HPDE6-E6E7 (cell line): ENCODE data around the gene TIMP2.
A peak's percentile ranks its signal among the peaks of the same experiment; 100 is the strongest.
"Not testable (repeated sequence)": the region's sequence is repeated elsewhere in the genome, so short reads cannot be mapped to it uniquely, and the experiment has no call there.

Experiments used
- DNase-seq: peaks from one replicate; pipeline ENCODE4 v3.0.0; 2011; ENCODE audit warnings: missing footprints; ENCODE audit errors: extremely low spot score

The TIMP2 gene

GRCh38 chr17:78890498-78890897 is 34.7 kb downstream of the TIMP2 start:
- no peak for DNase-seq

GRCh38 chr17:78890096-78890495 is 35.1 kb downstream of the TIMP2 start:
- DNase-seq, result not testable (repeated sequence)

GRCh38 chr17:78889531-78889930 is 35.7 kb downstream of the TIMP2 start:
- DNase-seq, result no peak

GRCh38 chr17:78888941-78889518 is 36.2 kb downstream of the TIMP2 start:
- no peak for DNase-seq

GRCh38 chr17:78886954-78887353 is 38.2 kb downstream of the TIMP2 start:
- no peak for DNase-seq

- no peak for DNase-seq
Measured at GRCh38 chr17:78885956-78886355, 39.2 kb downstream of the TIMP2 start.

- DNase-seq, result no peak
Measured at GRCh38 chr17:78884876-78885667, 40.1 kb downstream of the TIMP2 start.

GRCh38 chr17:78884148-78884825 is 40.9 kb downstream of the TIMP2 start:
- no peak for DNase-seq

GRCh38 chr17:78883533-78884131 is 41.6 kb downstream of the TIMP2 start:
- peak; percentile 86 for DNase-seq

- no peak for DNase-seq
Measured at GRCh38 chr17:78883089-78883532, 42.1 kb downstream of the TIMP2 start.

GRCh38 chr17:78882540-78883088 is 42.6 kb downstream of the TIMP2 start:
- DNase-seq, result no peak

- no peak for DNase-seq
Measured at GRCh38 chr17:78879635-78880186, 45.5 kb downstream of the TIMP2 start.

GRCh38 chr17:78878871-78879527 is 46.2 kb downstream of the TIMP2 start:
- DNase-seq, result no peak

GRCh38 chr17:78878261-78878660 is 46.9 kb downstream of the TIMP2 start:
- no peak for DNase-seq

- not testable (repeated sequence) for DNase-seq
Measured at GRCh38 chr17:78876954-78877517, 48.2 kb downstream of the TIMP2 start.

- no peak for DNase-seq
Measured at GRCh38 chr17:78876094-78876597, 49.0 kb downstream of the TIMP2 start.

- no peak for DNase-seq
Measured at GRCh38 chr17:78875363-78876093, 49.7 kb downstream of the TIMP2 start.

GRCh38 chr17:78873519-78874340 is 51.5 kb downstream of the TIMP2 start:
- no peak for DNase-seq

- DNase-seq, result no peak
Measured at GRCh38 chr17:78872486-78872885, 52.7 kb downstream of the TIMP2 start.
